ENCODE measurements around the gene AK4.

DNA sequence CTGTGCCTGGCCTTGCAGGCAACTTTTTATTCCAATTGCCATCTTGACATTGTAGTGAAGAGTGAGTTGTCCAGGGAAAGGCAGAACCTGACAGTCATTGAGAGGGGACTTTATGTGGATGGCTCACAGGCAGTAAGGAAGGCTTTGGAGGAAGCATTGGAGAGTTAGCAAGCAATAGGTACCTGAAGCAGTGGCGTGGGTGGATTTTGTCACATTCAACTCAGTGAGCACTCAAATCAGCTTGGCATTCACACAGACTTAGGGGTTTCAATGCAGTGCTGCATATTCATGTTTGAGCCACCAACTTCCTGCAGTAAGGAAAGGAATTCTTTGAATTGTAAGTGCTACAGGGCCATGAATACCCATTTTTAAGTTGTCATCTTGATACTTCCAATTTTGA, 69.0 kb downstream of the AK4 start:
- TF ChIP-seq POLR2AphosphoS5 (IDR thresholded peaks at IDR 0.05; ENCODE audit: low read depth, low read length) (no peak), TAF1 (IDR thresholded peaks at IDR 0.05; ENCODE audit: borderline replicate concordance, low read depth, low read length) (no peak)
